Naive thymus-derived CD8-positive, alpha-beta T cell (primary cell): Measurements from ENCODE around the gene SMIM5. TPM values are rescaled to one million over a fixed set of nuclear protein-coding genes. Genes with fewer than 3 reads are reported as not detected.

Source experiments
- ATAC-seq, 2 donors: fragments of 150-1000 bp; cut with Tn5 transposase in 1 of 2; sonication (Bioruptor Pico), chemical (Tn5 transposase) in 1 of 2; 1 replicate in 1 of 2; 2 replicates in 1 of 2; pipeline ENCODE4 v1.10.0; 2021; ENCODE audit warnings: mild to moderate bottlenecking in 2 of 2, moderate library complexity in 2 of 2
- POLR2A ChIA-PET: fragments of 350-600 bp; sonication (Branson Sonifier 250); formaldehyde crosslinking; loops from one replicate; lab custom pipeline; 2021; ENCODE audit warnings: antibody characterized with exemption; lab: Charles Lee
- DNase-seq, 10 donors: peaks; one replicate each; pipeline versions ENCODE4 v3.0.0 to v3.0.0-alpha.2; 2020 to 2022
- H3K27ac Mint-ChIP-seq, 10 donors: one replicate each; pipeline ENCODE4 v1.8.0; 2020 to 2022; ENCODE audit warnings: mild to moderate bottlenecking in 10 of 10, mixed read lengths in 10 of 10, moderate library complexity in 4 of 10, inconsistent platforms in 1 of 10
- H3K27me3 Mint-ChIP-seq, 5 donors: one replicate each; pipeline ENCODE4 v1.8.0; 2021 to 2022; ENCODE audit warnings: mixed read lengths in 5 of 5
- H3K36me3 Mint-ChIP-seq, 3 donors: one replicate each; pipeline ENCODE4 v1.8.0; 2020 to 2022; ENCODE audit warnings: mixed read lengths in 3 of 3, mild to moderate bottlenecking in 2 of 3, inconsistent platforms in 1 of 3
- H3K4me1 Mint-ChIP-seq, 4 donors: one replicate each; pipeline ENCODE4 v1.8.0; 2021 to 2022; ENCODE audit warnings: mixed read lengths in 4 of 4
- H3K4me3 Mint-ChIP-seq, 10 donors: one replicate each; pipeline ENCODE4 v1.8.0; 2020 to 2022; ENCODE audit warnings: mild to moderate bottlenecking in 10 of 10, mixed read lengths in 10 of 10, moderate library complexity in 6 of 10, inconsistent platforms in 1 of 10
- H3K9me3 Mint-ChIP-seq, 9 donors: one replicate each; pipeline ENCODE4 v1.8.0; 2020 to 2022; ENCODE audit warnings: mixed read lengths in 9 of 9, mild to moderate bottlenecking in 3 of 9, inconsistent platforms in 1 of 9, moderate library complexity in 1 of 9
- polyA plus RNA-seq, 3 donors: library from polyadenylated mRNA; unstranded; fragments of 300-500 nt; fragmentation: Illumina TruSeq; gene quantifications; one replicate each; pipeline ENCODE4 v1.2.3, GENCODE V29; 2021
- total RNA-seq, 8 experiments: library from RNA in 2 of 8; stranded (reverse) in 2 of 8; gene quantifications; one replicate each; pipeline ENCODE4 v1.2.3 and lab custom pipeline; 2021 to 2026

The SMIM5 gene
- total and polyA plus RNA-seq, 5 experiments from 2014 or later = 0.06 to 1.3 (median 0.47) TPM; not detected in 1

DNA sequence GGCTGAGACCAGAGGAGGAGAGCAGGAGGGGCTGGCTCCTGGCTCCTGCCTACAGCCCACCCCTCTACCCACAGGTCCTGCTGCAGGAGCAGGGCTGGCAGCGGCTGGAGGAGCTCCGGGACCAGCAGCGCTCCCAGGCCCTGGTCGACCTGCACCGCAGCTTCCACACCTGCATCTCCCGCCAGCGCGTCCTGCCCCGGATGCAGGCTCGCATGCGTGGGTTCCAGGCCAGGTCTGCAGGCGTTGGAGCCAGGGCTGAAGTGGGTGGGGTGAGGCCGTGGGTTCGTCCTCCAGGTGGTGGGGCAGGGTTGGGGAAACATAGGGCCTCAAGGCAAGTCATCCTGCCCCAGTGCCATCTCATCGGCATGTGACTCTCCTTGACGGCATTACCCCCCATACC is 27.4 kb upstream of the SMIM5 start:
- Mint-ChIP-seq H3K4me3 (no peak overlapping the region), H3K27me3 (no peaks in the 10 kb centered on the region), H3K4me1 (peaks cover 0 to 7% (median 2%) of the 10 kb centered on the region in 4 donors), H3K36me3 (no peaks in the 10 kb centered on the region), H3K27ac (no peak overlapping the region), H3K9me3 (no peaks in the 10 kb centered on the region)
- DNase-seq = no peak
- ATAC-seq = no peak
- POLR2A ChIA-PET = no interaction called here

DNA sequence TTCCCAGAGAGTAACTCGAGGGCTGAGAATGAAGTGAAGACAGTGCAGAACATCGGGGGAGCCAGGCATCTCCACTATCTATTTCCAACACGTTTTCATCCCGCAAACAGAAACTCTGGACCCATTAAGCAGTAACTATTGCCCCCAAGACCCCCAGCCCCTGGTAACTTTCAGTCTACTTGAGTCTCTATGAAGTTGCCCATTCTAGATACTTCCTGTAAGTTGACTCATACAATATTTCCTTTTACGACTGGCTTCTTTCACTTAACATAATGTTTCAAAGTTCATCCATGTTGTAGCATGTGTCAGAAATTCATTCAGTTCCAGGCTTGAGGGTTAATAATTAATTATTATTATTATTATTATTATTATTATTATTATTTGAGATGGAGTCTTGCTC is 26.1 kb upstream of the SMIM5 start:
- no peak for ATAC-seq
- Mint-ChIP-seq H3K27me3 (no peaks in the 10 kb centered on the region), H3K36me3 (no peaks in the 10 kb centered on the region), H3K9me3 (no peaks in the 10 kb centered on the region), H3K4me1 (peaks cover 0 to 5% (median 1%) of the 10 kb centered on the region in 4 donors), H3K4me3 (no peak overlapping the region), H3K27ac (peak overlapping the region in 2 of 10 donors; percentile 24 to 46)
- POLR2A ChIA-PET = no interaction called here
- no peak for DNase-seq

DNA sequence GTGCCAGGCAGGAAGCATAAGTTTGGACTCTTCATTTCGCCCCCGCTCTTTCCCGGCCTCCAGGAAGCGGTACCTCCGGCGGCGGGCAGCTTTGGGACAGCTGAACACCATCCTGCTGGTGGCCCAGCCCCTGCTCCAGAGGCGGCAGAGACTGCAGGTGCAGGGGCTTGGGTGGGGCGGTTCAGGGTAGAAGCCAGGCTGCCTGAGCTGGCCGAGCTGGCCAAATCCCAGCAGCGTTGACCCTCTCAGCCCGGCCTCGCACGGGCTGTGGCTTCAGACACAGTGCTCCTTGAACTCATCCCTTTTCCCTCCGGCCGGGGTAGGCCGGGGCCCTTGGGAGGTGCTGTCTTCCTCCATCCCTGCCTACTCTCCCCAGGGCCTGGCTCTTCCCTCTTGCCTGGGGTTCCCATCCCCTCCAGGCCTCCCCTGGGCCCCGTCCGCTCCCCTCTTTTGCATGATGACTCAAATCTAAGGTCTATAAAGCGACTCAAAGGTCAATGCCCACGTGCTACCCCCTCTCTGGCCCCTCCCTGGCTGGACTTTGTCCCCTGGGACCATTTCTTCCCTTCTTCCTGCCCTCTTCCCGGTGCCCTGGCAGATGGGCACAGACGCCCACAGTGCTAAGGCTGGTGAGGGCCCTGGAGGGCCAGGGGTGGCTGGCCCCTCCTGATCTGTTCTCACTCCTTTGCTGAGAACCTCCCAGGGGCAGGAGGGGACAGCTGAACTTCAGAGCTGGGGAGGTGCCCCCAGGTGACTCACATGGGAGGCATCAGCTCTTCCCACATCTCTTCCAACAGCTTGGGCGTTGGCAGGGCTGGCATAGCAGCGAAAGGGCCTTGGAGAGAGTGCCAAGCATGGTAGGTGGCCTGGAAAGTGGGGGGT is 22.9 kb upstream of the SMIM5 start:
- DNase-seq (no peak), ATAC-seq (no peak)
- Mint-ChIP-seq H3K27ac (no peak overlapping the region), H3K4me1 (peaks cover 0 to 2% (median 0%) of the 10 kb centered on the region in 4 donors), H3K27me3 (no peaks in the 10 kb centered on the region), H3K9me3 (no peaks in the 10 kb centered on the region), H3K4me3 (no peak overlapping the region), H3K36me3 (peaks cover 0 to 1% (median 0%) of the 10 kb centered on the region in 3 donors)
- POLR2A ChIA-PET = interaction anchor here (1.2 kb wide), 1 partner anchor 20 kb away, joined by 3 read pairs; no protein-coding TSS in a partner anchor

DNA sequence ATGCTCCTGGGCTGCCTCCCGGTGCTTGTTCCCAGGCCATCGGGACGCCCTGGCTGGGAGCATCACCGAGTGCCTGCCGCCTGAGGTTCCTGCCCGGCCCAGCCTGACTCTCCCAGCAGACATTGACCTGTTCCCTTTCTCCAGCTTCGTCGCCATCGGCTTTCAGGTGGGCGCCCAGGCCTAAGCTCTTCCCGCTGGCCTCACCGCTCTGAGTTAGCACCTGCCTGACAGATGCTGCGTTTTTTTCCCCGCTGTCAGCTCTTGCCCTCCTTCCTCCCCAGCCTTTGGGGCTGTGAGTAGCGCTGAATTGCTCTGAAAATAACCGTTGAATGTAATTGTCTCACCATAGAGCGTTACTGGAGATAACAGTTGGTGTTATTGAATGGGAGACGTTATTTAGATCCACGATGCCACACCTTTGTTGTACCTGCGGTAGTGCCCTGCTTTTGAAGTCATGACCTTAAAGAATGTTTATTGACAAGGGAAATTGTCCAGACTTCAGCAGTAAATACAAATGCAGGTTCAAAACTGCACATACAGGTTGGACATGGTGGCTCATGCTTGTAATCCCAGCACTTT is 21.3 kb upstream of the SMIM5 start:
- Mint-ChIP-seq H3K27me3 (no peaks in the 10 kb centered on the region), H3K4me1 (peaks cover 0 to 2% (median 0%) of the 10 kb centered on the region in 4 donors), H3K36me3 (peaks cover 0 to 8% (median 0%) of the 10 kb centered on the region in 3 donors), H3K27ac (no peak overlapping the region), H3K4me3 (no peak overlapping the region), H3K9me3 (no peaks in the 10 kb centered on the region)
- POLR2A ChIA-PET = interaction anchor here (0.7 to 1.1 kb wide), 3 partner anchors 10 to 653 kb away, joined by 3 read pairs; no protein-coding TSS in a partner anchor
- ATAC-seq (no peak), DNase-seq (no peak)

DNA sequence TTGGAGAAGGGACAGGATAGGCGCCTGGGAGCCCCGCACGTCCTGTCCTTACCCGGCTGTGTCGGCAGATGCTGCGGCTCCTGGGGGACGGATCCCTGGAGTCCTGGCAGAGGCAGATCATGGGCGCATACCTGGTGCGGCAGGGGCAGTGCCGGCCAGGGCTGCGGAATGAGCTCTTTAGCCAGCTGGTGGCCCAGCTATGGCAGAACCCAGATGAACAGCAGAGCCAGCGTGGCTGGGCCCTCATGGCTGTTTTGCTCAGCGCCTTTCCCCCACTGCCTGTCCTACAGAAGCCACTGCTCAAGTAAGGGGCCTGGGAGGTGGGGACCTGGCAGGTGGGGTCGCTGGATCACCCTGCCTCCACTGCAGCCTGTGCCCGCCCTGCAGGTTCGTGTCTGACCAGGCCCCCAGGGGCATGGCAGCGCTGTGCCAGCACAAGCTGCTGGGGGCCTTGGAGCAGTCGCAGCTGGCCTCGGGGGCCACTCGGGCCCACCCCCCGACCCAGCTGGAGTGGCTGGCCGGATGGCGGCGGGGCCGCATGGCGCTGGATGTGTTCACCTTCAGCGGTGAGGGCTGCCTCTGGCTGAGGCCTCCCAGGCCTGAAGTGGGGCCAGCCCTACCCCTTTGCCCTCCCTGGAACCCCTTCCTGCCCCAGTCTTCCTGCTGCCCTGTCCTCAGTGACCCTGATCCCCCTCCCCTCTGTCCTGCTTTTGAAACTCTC is 20.2 kb upstream of the SMIM5 start:
- no peak overlapping the region for H3K4me3 Mint-ChIP-seq
- H3K36me3 Mint-ChIP-seq = peaks cover 0 to 8% (median 0%) of the 10 kb centered on the region in 3 donors
- POLR2A ChIA-PET = interaction anchor here (1.1 kb wide), 1 partner anchor 652 kb away, joined by 3 read pairs; no protein-coding TSS in a partner anchor
- no peak for ATAC-seq
- H3K9me3 Mint-ChIP-seq = no peaks in the 10 kb centered on the region
- no peak overlapping the region for H3K27ac Mint-ChIP-seq
- H3K4me1 Mint-ChIP-seq = peaks cover 0 to 2% (median 0%) of the 10 kb centered on the region in 4 donors
- no peak for DNase-seq
- H3K27me3 Mint-ChIP-seq = no peaks in the 10 kb centered on the region

DNA sequence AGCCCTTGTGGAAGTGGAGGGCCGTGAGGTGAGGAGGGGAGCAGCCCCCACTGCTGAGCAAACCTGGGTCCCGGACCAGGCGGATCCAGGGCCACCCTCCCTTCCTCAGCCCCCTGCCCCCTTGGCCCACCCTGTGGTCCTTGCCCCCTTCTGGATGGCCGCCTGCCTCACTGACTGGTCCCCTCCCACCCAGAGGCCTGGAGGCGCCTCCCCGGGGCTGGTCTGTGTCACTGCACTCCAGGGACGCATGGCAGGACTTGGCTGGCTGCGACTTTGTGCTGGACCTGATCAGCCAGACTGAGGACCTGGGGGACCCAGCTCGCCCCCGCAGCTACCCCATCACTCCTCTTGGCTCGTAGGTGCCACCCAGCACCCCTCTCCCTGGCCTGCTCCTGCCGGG is 19.2 kb upstream of the SMIM5 start:
- POLR2A ChIA-PET = no interaction called here
- H3K4me1 Mint-ChIP-seq = peaks cover 0 to 2% (median 0%) of the 10 kb centered on the region in 4 donors
- ATAC-seq (no peak), DNase-seq (no peak)
- no peak overlapping the region for H3K27ac Mint-ChIP-seq
- H3K4me3 Mint-ChIP-seq = no peak overlapping the region
- H3K27me3 Mint-ChIP-seq = no peaks in the 10 kb centered on the region
- peaks cover 0 to 12% (median 0%) of the 10 kb centered on the region in 3 donors for H3K36me3 Mint-ChIP-seq
- no peaks in the 10 kb centered on the region for H3K9me3 Mint-ChIP-seq

DNA sequence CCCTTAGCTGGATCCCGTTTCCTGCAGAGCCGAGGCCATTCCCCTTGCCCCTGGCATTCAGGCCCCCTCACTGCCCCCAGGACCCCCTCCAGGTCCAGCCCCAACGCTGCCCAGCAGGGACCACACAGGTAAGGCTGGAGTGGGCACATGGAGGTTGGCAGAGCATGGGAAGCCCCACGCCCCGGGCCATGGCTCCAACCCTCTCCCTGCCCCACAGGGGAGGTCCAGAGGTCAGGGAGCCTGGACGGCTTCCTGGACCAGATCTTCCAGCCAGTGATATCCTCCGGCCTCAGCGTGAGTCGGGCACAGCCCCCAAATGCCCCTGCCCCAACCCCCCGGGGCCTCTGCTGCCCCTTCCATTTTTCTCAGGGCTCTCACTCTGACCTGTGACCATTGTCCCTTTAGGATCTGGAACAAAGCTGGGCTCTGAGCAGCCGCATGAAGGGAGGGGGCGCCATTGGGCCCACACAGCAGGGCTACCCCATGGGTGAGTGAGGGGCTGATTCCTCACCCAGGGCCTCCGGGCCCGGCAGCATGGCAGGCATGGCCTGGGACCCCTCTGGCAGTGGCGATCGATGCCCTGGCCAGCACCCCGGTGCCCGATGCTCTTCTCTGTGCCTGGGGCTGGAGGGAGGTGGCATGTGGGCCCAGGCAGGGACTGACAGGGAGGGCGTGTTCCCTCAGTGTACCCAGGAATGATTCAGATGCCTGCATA is 18.5 kb upstream of the SMIM5 start:
- H3K27me3 Mint-ChIP-seq = no peaks in the 10 kb centered on the region
- DNase-seq (no peak), ATAC-seq (no peak)
- POLR2A ChIA-PET = no interaction called here
- no peak overlapping the region for H3K27ac Mint-ChIP-seq
- peaks cover 0 to 14% (median 0%) of the 10 kb centered on the region in 3 donors for H3K36me3 Mint-ChIP-seq
- no peak overlapping the region for H3K4me3 Mint-ChIP-seq
- no peaks in the 10 kb centered on the region for H3K9me3 Mint-ChIP-seq
- peaks cover 0 to 2% (median 0%) of the 10 kb centered on the region in 4 donors for H3K4me1 Mint-ChIP-seq

DNA sequence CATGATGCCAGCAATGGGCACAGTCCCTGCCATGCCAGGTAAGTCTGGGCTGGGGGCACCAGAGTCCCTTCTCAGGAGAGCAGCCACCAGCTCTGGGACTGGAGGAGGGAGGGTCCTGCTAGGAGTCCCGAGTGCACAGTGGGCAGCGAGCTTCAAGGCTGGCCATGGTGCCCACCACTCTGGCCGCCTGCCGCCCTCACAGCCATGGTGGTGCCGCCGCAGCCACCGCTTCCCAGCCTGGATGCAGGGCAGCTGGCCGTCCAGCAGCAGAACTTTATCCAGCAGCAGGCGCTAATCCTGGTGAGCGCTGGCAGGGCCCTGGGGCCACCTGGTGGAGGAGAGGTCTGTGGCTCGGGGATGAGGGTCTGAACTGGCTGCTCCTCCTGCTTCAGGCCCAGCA is 17.9 kb upstream of the SMIM5 start:
- Mint-ChIP-seq H3K27me3 (no peaks in the 10 kb centered on the region), H3K27ac (no peak overlapping the region), H3K4me3 (no peak overlapping the region), H3K36me3 (peaks cover 0 to 15% (median 0%) of the 10 kb centered on the region in 3 donors), H3K9me3 (no peaks in the 10 kb centered on the region), H3K4me1 (peaks cover 0 to 2% (median 0%) of the 10 kb centered on the region in 4 donors)
- DNase-seq = no peak
- POLR2A ChIA-PET = no interaction called here
- no peak for ATAC-seq

DNA sequence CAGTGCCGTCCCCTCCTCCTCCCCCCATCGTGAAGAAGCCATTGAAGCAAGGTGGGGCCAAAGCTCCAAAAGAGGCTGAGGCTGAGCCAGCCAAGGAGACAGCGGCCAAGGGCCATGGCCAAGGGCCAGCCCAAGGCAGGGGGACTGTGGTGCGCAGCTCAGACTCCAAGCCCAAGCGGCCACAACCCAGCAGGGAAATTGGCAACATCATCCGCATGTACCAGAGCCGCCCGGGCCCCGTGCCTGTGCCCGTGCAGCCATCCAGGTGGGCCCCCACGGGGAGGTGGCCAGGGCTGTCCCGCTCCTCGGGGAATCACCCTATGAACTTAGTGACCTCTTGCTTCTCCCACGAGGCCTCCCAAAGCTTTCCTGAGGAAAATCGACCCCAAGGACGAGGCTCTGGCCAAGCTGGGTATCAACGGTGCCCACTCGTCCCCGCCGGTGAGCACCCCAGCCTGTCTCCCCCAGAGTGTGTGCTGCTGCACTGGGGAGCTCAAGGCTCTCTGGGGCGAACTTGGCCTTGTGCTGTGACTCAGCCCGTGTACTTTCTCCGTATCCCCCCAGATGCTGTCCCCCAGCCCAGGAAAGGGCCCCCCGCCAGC is 16.6 kb upstream of the SMIM5 start:
- no peak overlapping the region for H3K27ac Mint-ChIP-seq
- H3K36me3 Mint-ChIP-seq = peaks cover 0 to 21% (median 0%) of the 10 kb centered on the region in 3 donors
- H3K27me3 Mint-ChIP-seq = no peaks in the 10 kb centered on the region
- H3K4me3 Mint-ChIP-seq = no peak overlapping the region
- POLR2A ChIA-PET = interaction anchor here (0.6 to 1.5 kb wide), 2 partner anchors 17 to 434 kb away, joined by 3 to 6 read pairs; partner anchors contain the start of genes SMIM5 and SUMO2
- no peaks in the 10 kb centered on the region for H3K4me1 Mint-ChIP-seq
- ATAC-seq = no peak
- no peak for DNase-seq
- H3K9me3 Mint-ChIP-seq = no peaks in the 10 kb centered on the region

DNA sequence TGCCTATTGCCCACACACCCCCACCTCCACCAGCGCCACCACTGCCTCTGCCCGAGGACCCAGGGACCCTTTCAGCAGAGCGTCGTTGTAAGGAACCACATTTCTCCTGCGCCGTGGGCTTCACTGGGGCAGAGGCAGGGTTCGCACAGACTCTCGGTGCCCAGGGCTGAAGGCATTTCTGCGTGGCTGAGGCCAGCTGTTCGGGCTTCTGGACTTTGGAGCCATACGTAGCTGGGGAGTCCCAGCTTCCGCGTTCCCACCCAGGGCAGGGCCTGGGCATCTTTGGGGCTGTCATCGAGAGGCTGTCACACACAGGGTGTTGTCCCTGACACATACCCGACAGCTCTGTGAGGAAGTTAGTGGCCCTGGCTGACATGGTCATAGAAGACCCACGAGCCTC is 16.0 kb upstream of the SMIM5 start:
- Mint-ChIP-seq H3K4me1 (peaks cover 0 to 2% (median under 1%) of the 10 kb centered on the region in 4 donors), H3K27me3 (no peaks in the 10 kb centered on the region), H3K9me3 (no peaks in the 10 kb centered on the region), H3K27ac (no peak overlapping the region), H3K4me3 (no peak overlapping the region), H3K36me3 (peaks cover 0 to 24% (median 0%) of the 10 kb centered on the region in 3 donors)
- ATAC-seq (no peak), DNase-seq (no peak)
- POLR2A ChIA-PET = interaction anchor here (0.6 to 1.5 kb wide), 2 partner anchors 16 to 434 kb away, joined by 3 to 6 read pairs; partner anchors contain the start of genes SMIM5 and SUMO2

DNA sequence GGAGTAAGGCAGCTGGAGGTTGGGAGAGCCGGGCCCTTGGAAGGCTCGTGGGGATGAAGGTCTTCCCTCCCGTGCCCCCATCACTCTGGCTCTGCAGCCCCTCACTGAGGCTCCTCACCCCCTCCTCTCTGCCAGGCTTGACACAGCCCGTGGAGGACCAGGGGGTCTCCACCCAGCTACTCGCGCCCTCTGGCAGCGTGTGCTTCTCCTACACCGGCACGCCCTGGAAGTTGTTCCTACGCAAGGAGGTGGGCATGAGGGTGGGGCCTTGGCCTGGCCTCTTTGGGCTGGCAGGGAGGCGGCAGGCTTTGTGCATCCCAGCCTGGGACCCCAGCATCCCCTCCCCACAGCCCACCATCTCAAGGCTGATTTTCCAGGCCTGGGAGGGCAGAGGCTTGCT is 15.6 kb upstream of the SMIM5 start:
- Mint-ChIP-seq H3K27me3 (no peaks in the 10 kb centered on the region), H3K36me3 (peaks cover 0 to 26% (median 0%) of the 10 kb centered on the region in 3 donors), H3K9me3 (no peaks in the 10 kb centered on the region), H3K4me1 (peaks cover 0 to 3% (median 1%) of the 10 kb centered on the region in 4 donors), H3K4me3 (no peak overlapping the region), H3K27ac (peak overlapping the region in 1 of 10 donors; percentile 9)
- no peak for ATAC-seq
- POLR2A ChIA-PET = interaction anchor here (0.5 kb wide), 1 partner anchor 37 kb away, joined by 3 read pairs; no protein-coding TSS in a partner anchor
- no peak for DNase-seq
